Measurements from ENCODE around the gene ARHGEF10L. TPM values are rescaled to one million over a fixed set of nuclear protein-coding genes. Genes with fewer than 3 reads are reported as not detected.

Gene ARHGEF10L
- total RNA-seq, 1 donor from 2014 or later: 33.1 TPM

GRCh38 chr1:17539118-17539476 is 401 bp upstream of the ARHGEF10L start:
- no peaks in the 10 kb centered on the region for H3K27me3 Mint-ChIP-seq (ENCODE audit: low read depth)
- peak overlapping the region; percentile 77 for H3K27ac Mint-ChIP-seq
- peak overlapping the region; percentile 83 for H3K4me3 Mint-ChIP-seq
- DNase-seq (ENCODE audit: low spot score in 2 of 2, unreplicated experiment in 2 of 2): peak in 1 of 2 experiments; percentile 50
- peaks cover 38% of the 10 kb centered on the region for H3K4me1 Mint-ChIP-seq
- H3K36me3 Mint-ChIP-seq: no peaks in the 10 kb centered on the region
- no peak for TF ChIP-seq CTCF (IDR thresholded peaks at IDR 0.05; ENCODE audit: unreplicated experiment)
- H3K9me3 Mint-ChIP-seq: no peaks in the 10 kb centered on the region

GRCh38 chr1:17540255-17541001 is 930 bp downstream of the ARHGEF10L start:
- Mint-ChIP-seq H3K9me3 (peaks cover 3% of the 10 kb centered on the region), H3K4me3 (peak overlapping the region; percentile 82), H3K36me3 (peaks cover 3% of the 10 kb centered on the region), H3K4me1 (peaks cover 41% of the 10 kb centered on the region), H3K27ac (peak overlapping the region; percentile 98), H3K27me3 (ENCODE audit: low read depth) (no peaks in the 10 kb centered on the region)
- no peak for TF ChIP-seq CTCF (IDR thresholded peaks at IDR 0.05; ENCODE audit: unreplicated experiment)
- DNase-seq (ENCODE audit: low spot score in 2 of 2, unreplicated experiment in 2 of 2): peak; percentile 47 to 65

GRCh38 chr1:17542645-17543044 is 3.1 kb downstream of the ARHGEF10L start:
- TF ChIP-seq CTCF (IDR thresholded peaks at IDR 0.05; ENCODE audit: unreplicated experiment): no peak
- H3K27ac Mint-ChIP-seq: no peak overlapping the region
- peaks cover 3% of the 10 kb centered on the region for H3K36me3 Mint-ChIP-seq
- H3K4me3 Mint-ChIP-seq: no peak overlapping the region
- peaks cover 3% of the 10 kb centered on the region for H3K9me3 Mint-ChIP-seq
- H3K4me1 Mint-ChIP-seq: peaks cover 31% of the 10 kb centered on the region
- no peak for DNase-seq (ENCODE audit: low spot score in 2 of 2, unreplicated experiment in 2 of 2)
- H3K27me3 Mint-ChIP-seq (ENCODE audit: low read depth): no peaks in the 10 kb centered on the region

GRCh38 chr1:17544776-17545350 is 5.4 kb downstream of the ARHGEF10L start:
- Mint-ChIP-seq H3K27ac (peak overlapping the region; percentile 19), H3K9me3 (peaks cover 3% of the 10 kb centered on the region), H3K4me1 (peaks cover 22% of the 10 kb centered on the region), H3K36me3 (peaks cover 3% of the 10 kb centered on the region), H3K27me3 (ENCODE audit: low read depth) (no peaks in the 10 kb centered on the region), H3K4me3 (no peak overlapping the region)
- DNase-seq (ENCODE audit: low spot score in 2 of 2, unreplicated experiment in 2 of 2): no peak
- TF ChIP-seq CTCF (IDR thresholded peaks at IDR 0.05; ENCODE audit: unreplicated experiment): no peak

- DNase-seq (ENCODE audit: low spot score in 2 of 2, unreplicated experiment in 2 of 2): no peak
- no peaks in the 10 kb centered on the region for H3K27me3 Mint-ChIP-seq (ENCODE audit: low read depth)
Measured at GRCh38 chr1:17545356-17545755, 5.9 kb downstream of the ARHGEF10L start.

More at GRCh38 chr1:17545356-17545755, 5.9 kb downstream of the ARHGEF10L start:
- H3K9me3 Mint-ChIP-seq: peaks cover 3% of the 10 kb centered on the region
- H3K27ac Mint-ChIP-seq: peak overlapping the region; percentile 19
- no peak overlapping the region for H3K4me3 Mint-ChIP-seq
- no peak for TF ChIP-seq CTCF (IDR thresholded peaks at IDR 0.05; ENCODE audit: unreplicated experiment)
- peaks cover 3% of the 10 kb centered on the region for H3K36me3 Mint-ChIP-seq
- H3K4me1 Mint-ChIP-seq: peaks cover 22% of the 10 kb centered on the region
